Endothelial cell of umbilical vein (primary cell): ENCODE measurements around the gene PLEKHH1. TPM values are rescaled to one million over a fixed set of nuclear protein-coding genes. Genes with fewer than 3 reads are reported as not detected.
"Not testable (repeated sequence)": the region's sequence is repeated elsewhere in the genome, so short reads cannot be mapped to it uniquely, and the experiment has no call there.

Experiments
- BruUV-seq: library from RNA; stranded (reverse); fragments of 400-500 nt; replicated peaks from 2 replicates; lab custom pipeline; 2021; lab: Mats Ljungman, UMichigan
- CTCF ChIA-PET: fragments of 300-600, 350-600 bp; sonication (Branson Sonifier 250); formaldehyde crosslinking; loops from one replicate; lab custom pipeline; 2021; ENCODE audit warnings: antibody characterized with exemption, inconsistent platforms; lab: Charles Lee
- POLR2A ChIA-PET: fragments of 300-600, 350-600 bp; sonication (Branson Sonifier 250); formaldehyde crosslinking; loops from one replicate; lab custom pipeline; 2021; ENCODE audit warnings: antibody characterized with exemption, inconsistent platforms; lab: Charles Lee
- DNase-seq: peaks from one replicate; pipeline ENCODE4 v3.0.0-alpha.2; 2011; ENCODE audit warnings: low read depth, low spot score
- FAIRE-seq: peaks from 2 replicates; lab custom pipeline; 2011; peaks lifted over from hg19 to GRCh38; lab: Jason Lieb, UNC
- H2AFZ ChIP-seq: 2 replicates; pipeline ENCODE4 v1.6.0; 2012; ENCODE audit warnings: low read depth, low read length, control low read depth, inconsistent platforms
- H3K27ac ChIP-seq: 2 replicates; pipeline ENCODE4 v1.5.1; 2011; ENCODE audit warnings: low read depth, mild to moderate bottlenecking, control low read depth, low read length, moderate library complexity; ENCODE audit not compliant: insufficient read depth
- H3K27me3 ChIP-seq, 2 experiments: 2 replicates each; pipeline versions ENCODE4 v1.6.0 to v1.6.1; 2011; ENCODE audit warnings: low read length in 2 of 2, mixed read lengths in 1 of 2; ENCODE audit not compliant: control insufficient read depth in 2 of 2, insufficient read depth in 2 of 2
- H3K36me3 ChIP-seq, 2 experiments: 2 replicates in 1 of 2; 3 replicates in 1 of 2; pipeline ENCODE4 v1.5.1; 2011; ENCODE audit warnings: low read length in 2 of 2, mild to moderate bottlenecking in 1 of 2, moderate library complexity in 1 of 2; ENCODE audit not compliant: control insufficient read depth in 2 of 2, insufficient read depth in 2 of 2; ENCODE audit errors: extremely low read depth in 1 of 2
- H3K4me1 ChIP-seq: 3 replicates; pipeline ENCODE4 v1.5.1; 2011; ENCODE audit warnings: mild to moderate bottlenecking, low read length; ENCODE audit not compliant: control insufficient read depth, insufficient read depth; ENCODE audit errors: extremely low read depth
- H3K4me2 ChIP-seq: 2 replicates; pipeline ENCODE4 v1.6.1; 2011; ENCODE audit warnings: low read length, control low read depth, mixed read lengths; ENCODE audit not compliant: insufficient read depth
- H3K4me3 ChIP-seq, 3 experiments: fragments of 200-600 bp in 1 of 3; sonication (generic), shearing (Covaris generic) in 1 of 3; replicated peaks in 1 of 3; 2 replicates each; pipeline ENCODE4 v1.5.1; 2011 to 2016; ENCODE audit warnings: control low read depth in 3 of 3, low read length in 3 of 3, mild to moderate bottlenecking in 2 of 3, inconsistent platforms in 1 of 3, low read depth in 1 of 3, moderate library complexity in 1 of 3; ENCODE audit not compliant: insufficient read depth in 1 of 3
- H3K79me2 ChIP-seq: 2 replicates; pipeline ENCODE4 v1.6.0; 2012; ENCODE audit warnings: low read length, inconsistent platforms; ENCODE audit not compliant: control insufficient read depth, insufficient read depth
- H3K9ac ChIP-seq: replicated peaks from 2 replicates; pipeline ENCODE3; 2011; ENCODE audit warnings: low read length, control low read depth; ENCODE audit not compliant: insufficient read depth; ENCODE audit errors: extremely low read depth
- H3K9me1 ChIP-seq: replicated peaks from 3 replicates; pipeline ENCODE4 v1.6.0; 2011; ENCODE audit warnings: mild to moderate bottlenecking, low read length; ENCODE audit not compliant: control insufficient read depth, insufficient read depth; ENCODE audit errors: extremely low read depth
- H3K9me3 ChIP-seq: replicated peaks from 2 replicates; pipeline ENCODE4 v1.5.1; 2012; ENCODE audit warnings: low read length, inconsistent platforms; ENCODE audit not compliant: control insufficient read depth, insufficient read depth
- H4K20me1 ChIP-seq: replicated peaks from 2 replicates; pipeline ENCODE3; 2011; ENCODE audit warnings: mild to moderate bottlenecking, low read length; ENCODE audit not compliant: control insufficient read depth, insufficient read depth; ENCODE audit errors: extremely low read depth
- CTCF ChIP-seq, 2 donors: IDR thresholded peaks; 1 replicate in 1 of 2; 2 replicates in 1 of 2; pipeline ENCODE4 v1.5.1; 2011; ENCODE audit warnings: low read length in 2 of 2, mild to moderate bottlenecking in 2 of 2, moderate library complexity in 2 of 2, control low read depth in 1 of 2, inconsistent platforms in 1 of 2, low read depth in 1 of 2; ENCODE audit not compliant: insufficient read depth in 1 of 2; ENCODE audit errors: extremely low read depth in 1 of 2
- EZH2 ChIP-seq: IDR thresholded peaks from 2 replicates; pipeline ENCODE4 v1.6.1; 2012; ENCODE audit warnings: borderline replicate concordance, low read depth, mild to moderate bottlenecking, moderate library complexity, low read length, inconsistent platforms; ENCODE audit not compliant: severe bottlenecking
- FOS ChIP-seq: IDR thresholded peaks from 2 replicates; pipeline ENCODE4 v1.6.1; 2011; ENCODE audit warnings: mild to moderate bottlenecking, low read length, moderate library complexity, borderline replicate concordance; ENCODE audit not compliant: insufficient read depth
- GATA2 ChIP-seq: IDR thresholded peaks from 2 replicates; pipeline ENCODE4 v1.7.0; 2011; ENCODE audit warnings: low read depth, mild to moderate bottlenecking, moderate library complexity, mixed read lengths, low read length; ENCODE audit not compliant: insufficient read length, insufficient read depth
- JUN ChIP-seq: IDR thresholded peaks from 2 replicates; pipeline ENCODE4 v1.6.1; 2011; ENCODE audit warnings: borderline replicate concordance, low read depth; ENCODE audit not compliant: insufficient read length, insufficient read depth
- MAX ChIP-seq: IDR thresholded peaks from 2 replicates; pipeline ENCODE4 v1.6.1; 2011; ENCODE audit not compliant: insufficient read depth, insufficient read length
- MYC ChIP-seq: IDR thresholded peaks from one replicate; pipeline ENCODE4 v1.6.1; 2011; ENCODE audit warnings: mild to moderate bottlenecking, low read depth, low read length
- POLR2A ChIP-seq: IDR thresholded peaks from 2 replicates; pipeline ENCODE4 v1.6.1; 2012; ENCODE audit warnings: low read depth, mild to moderate bottlenecking, control low read depth, low read length
- POLR2AphosphoS5 ChIP-seq: IDR thresholded peaks from 2 replicates; pipeline ENCODE4 v1.6.1; 2012; ENCODE audit warnings: low read depth, mild to moderate bottlenecking, control low read depth, low read length, moderate library complexity; ENCODE audit not compliant: insufficient read depth
- dilution Hi-C: fragments of 300-500 bp; cut with MboI; formaldehyde crosslinking; loops from one replicate; pipeline ENCODE4 v1.15.0; 2019; ENCODE audit warnings: low sequenced_read_pairs; ENCODE audit not compliant: extremely low pct_ligation_motif_present
- intact Hi-C: fragments of 100-400 bp; cut with micrococcal nuclease; formaldehyde crosslinking; loops from one replicate; pipeline ENCODE4 v1.10.0; 2022
- polyA plus RNA-seq, 4 experiments: library from polyadenylated mRNA; depleted of rRNA in 3 of 4; stranded (reverse) in 3 of 4; unstranded in 1 of 4; fragments of >200 nt; gene quantifications; 2 replicates each; pipeline versions ENCODE4 v1.2.1 to v1.2.3, GENCODE V29; 2011 to 2012; ENCODE audit warnings: missing spikeins in 1 of 4
- total RNA-seq: library from RNA; stranded (reverse); gene quantifications from 2 replicates; pipeline ENCODE4 v1.2.3, GENCODE V29; 2021

The PLEKHH1 gene
- total and polyA plus RNA-seq, 2 donors (not counting 3 experiments of a cell fraction or from before 2014, with no cell fraction given): 0.17 to 0.71 TPM

- Histone ChIP-seq H3K79me2 (no peaks in the 10 kb centered on the region), H3K4me1 (no peaks in the 10 kb centered on the region), H3K9ac (no peak overlapping the region), H3K4me2 (no peak overlapping the region), H3K36me3 (peaks cover 0 to 1% of the 10 kb centered on the region in 2 experiments), H3K9me1 (no peaks in the 10 kb centered on the region), H2AFZ (no peak overlapping the region), H3K27me3 (no peaks in the 10 kb centered on the region), H3K27ac (no peak overlapping the region), H3K4me3 (no peak overlapping the region), H3K9me3 (no peaks in the 10 kb centered on the region), H4K20me1 (no peaks in the 10 kb centered on the region)
- dilution Hi-C loops (no loop called here), intact Hi-C loops (no loop called here)
- BruUV-seq: no TSS peak
- TF ChIP-seq CTCF (IDR thresholded peaks at IDR 0.05; ENCODE audit: extremely low read depth in 1 of 2, insufficient read depth in 1 of 2, low read depth in 1 of 2, low read length in 2 of 2) (no peak), JUN (no peak), MYC (no peak), FOS (no peak), EZH2 (no peak), POLR2A (no peak), GATA2 (no peak), POLR2AphosphoS5 (no peak), MAX (no peak)
- CTCF ChIA-PET: interaction anchor here (0.9 to 13.7 kb wide), 6 partner anchors 10 to 162 kb away, joined by 3 to 394 read pairs (median 6); partner anchors contain the start of genes PIGH and RDH12
- DNase-seq (no peak), FAIRE-seq (peak; percentile 70)
- POLR2A ChIA-PET: interaction anchor here (1.2 kb wide), 1 partner anchor 11 kb away, joined by 3 read pairs; the partner anchor contains the start of gene PIGH
Measured at GRCh38 chr14:67589204-67589770, 56.2 kb downstream of the PLEKHH1 start.

- H3K79me2 ChIP-seq, DNase-seq, H3K9me3 ChIP-seq, POLR2A ChIA-PET, FAIRE-seq, H3K4me1 ChIP-seq, H3K4me3 ChIP-seq, dilution Hi-C loops, H3K9ac ChIP-seq, BruUV-seq, H3K27me3 ChIP-seq, H3K4me2 ChIP-seq, H4K20me1 ChIP-seq, H3K27ac ChIP-seq, H2AFZ ChIP-seq, H3K9me1 ChIP-seq, intact Hi-C loops, H3K36me3 ChIP-seq: not testable (repeated sequence)
- CTCF ChIA-PET: interaction anchor here (2.2 kb wide), 1 partner anchor 22 kb away, joined by 6 read pairs; no protein-coding TSS in a partner anchor
Measured at GRCh38 chr14:67593650-67594049, 60.6 kb downstream of the PLEKHH1 start.
